ENCODE results near the gene NET1.

NET1 gene

DNA sequence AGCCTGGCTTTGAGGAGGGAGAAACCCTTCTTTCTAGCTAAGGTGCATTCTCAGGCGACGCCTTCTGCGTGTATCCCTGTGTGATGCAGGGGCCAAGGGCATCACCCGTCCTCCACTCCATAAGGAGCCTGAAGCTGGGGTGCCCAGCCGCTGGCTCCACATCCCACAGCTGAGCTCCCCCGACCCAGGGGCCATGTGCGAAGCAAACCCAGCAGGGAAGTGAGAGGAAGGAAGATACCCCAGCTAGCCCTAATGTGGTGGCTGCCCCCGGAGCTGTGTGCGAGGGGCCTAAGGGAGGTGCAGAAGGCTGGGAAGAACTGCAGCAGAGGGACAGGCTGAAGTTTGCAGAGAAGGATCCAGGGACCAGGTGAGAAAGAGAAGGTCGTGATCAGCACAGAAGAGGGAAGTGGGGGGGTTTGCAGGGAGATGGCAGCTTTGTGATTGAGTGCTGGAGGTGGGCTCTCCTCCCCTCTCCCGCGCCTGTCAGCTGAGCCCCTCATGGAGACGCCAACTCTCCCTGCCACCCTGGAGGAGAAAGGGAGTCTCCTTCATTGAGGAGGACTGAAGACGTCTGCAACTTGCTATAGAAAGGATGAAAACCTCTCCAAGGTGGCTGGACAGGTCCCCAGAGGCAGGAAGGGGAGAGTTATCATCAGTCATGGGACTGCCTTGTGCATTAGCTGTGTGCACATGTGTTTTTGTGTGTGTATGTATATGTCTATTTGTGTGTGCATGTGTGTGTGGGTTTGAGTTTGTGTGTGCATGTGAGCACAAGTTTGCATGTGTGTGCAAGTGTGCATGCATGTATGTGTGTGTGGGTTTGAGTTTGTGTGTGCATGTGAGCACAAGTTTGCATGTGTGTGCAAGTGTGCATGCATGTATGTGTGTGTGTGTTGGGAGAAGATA, 90.5 kb downstream of the NET1 start:
- DNase-seq (ENCODE audit: low spot score) = no peak

DNA sequence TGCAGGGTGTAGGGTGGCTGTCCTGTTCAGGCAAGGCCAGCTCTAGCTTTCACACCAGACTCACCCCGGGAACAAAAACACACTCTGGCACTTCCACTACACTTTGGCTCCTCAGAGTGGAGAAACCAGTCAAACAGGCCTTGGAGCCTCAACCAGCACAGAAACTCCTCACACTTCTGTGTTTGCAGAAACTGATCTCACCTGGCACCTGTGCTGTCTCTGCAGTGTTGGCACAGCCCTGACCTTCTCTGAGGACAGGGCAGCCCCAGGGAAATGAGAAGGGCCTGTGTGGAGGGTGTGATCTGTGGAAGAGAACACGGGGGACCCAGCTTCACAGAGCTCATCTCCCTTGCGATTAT, 91.1 kb downstream of the NET1 start:
- DNase-seq (ENCODE audit: low spot score) = no peak

- DNase-seq (ENCODE audit: low spot score) = no peak
Measured at GRCh38 chr10:5504146-5505072, 92.1 kb downstream of the NET1 start.

DNA sequence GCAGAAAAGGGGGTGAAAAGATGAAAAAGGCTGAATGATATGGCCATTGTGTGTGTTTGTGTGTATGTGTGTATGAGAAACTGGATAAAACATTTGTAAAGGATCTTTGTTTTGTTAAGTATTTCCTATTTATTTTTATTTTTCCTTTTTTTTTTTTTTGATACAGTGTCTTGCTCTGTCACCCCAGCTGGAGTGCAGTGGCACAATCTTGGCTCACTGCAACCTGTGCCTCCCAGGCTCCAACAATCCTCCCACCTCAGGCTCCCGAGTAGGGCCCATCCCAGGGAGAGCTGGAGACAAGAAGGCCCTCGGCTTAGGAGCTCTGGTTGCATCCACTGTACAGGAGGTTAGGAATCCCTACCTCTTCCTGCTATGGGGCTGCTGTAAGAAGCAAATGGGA, 93.9 kb downstream of the NET1 start:
- no peak for DNase-seq (ENCODE audit: low spot score)

GRCh38 chr10:5506751-5507648, 94.6 kb downstream of the NET1 start:
- DNase-seq (ENCODE audit: low spot score) = no peak

DNA sequence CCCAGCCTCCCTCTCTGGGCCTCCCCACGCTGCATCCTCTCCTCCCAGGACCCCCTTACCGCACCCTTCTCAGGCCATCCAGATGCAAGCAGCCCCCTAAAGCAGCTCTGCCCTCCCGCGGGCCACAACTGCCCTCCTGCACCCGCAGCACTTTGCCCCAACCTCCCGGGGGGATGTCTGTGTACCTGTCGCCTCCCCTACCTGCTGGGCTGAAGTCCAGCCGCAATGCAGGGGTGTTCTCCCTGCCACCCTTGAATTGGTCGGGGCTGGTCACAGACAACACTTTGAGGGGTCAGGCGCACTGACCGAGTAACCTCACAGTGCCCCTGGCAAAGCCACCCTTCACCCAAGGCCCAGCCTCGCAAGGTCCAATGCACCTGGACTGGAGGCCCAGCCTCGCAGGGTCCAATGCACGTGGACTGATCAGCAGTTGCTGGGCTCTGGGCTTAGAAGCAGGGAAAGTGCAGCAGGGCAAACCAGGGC, 95.3 kb downstream of the NET1 start:
- DNase-seq (ENCODE audit: low spot score) = no peak

DNA sequence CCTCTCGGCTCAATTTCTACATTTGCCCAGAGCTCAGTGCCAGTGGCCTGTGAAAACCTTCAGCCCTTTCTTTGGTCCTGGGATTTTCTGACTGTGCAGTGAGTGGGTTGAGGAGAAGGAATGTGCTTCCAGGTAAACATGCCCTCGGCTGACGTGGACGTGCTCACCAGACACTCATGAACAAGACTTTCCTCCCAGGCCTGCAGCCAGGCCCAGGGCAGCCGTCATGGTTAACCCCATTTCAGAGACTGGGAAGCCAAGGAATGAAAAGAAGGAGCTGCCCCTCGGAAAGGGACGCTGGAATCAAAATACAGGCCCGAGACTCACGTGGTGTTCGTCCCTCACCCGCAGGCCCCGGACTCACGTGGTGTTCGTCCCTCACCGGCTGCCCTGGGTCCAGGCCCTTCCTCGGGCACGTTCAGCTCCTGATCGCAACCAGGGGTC, 95.8 kb downstream of the NET1 start:
- DNase-seq (ENCODE audit: low spot score) = no peak
